ENCODE results near the gene TOMM5.

Gene TOMM5

GRCh38 chr9:37592108-37592951 lies at the start of gene TOMM5:
Gene TOMM5 (minus strand): TSS chr9:37592597. CDS start chr9:37592532, 65 bp downstream.
- peak in 55 of 56 donors; percentile 67 to 96 (median 90) for DNase-seq

GRCh38 chr9:37641331-37641730 lies 48.9 kb upstream of the TOMM5 start:
- no peak for DNase-seq

DNA sequence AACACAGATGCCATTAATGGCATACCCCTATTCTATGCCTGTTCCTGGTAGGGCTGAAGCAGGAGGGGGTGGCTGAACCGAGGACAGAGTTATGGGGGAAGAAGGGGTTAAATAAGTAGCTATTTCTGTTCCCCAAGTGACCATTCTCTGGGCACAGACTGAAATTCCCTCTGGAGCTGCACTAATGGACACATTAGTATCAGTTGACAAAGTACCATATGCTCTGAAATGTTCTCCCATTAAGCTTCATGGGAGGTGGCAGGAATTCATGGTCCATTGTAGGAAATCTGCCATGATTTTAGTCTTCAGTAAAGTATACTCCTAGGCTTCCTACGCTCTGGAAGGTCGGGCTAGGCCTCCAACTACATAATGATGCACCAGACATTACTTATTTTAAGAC lies 47.8 kb upstream of the TOMM5 start:
- DNase-seq: no peak

GRCh38 chr9:37639841-37640240 lies 47.4 kb upstream of the TOMM5 start:
- no peak for DNase-seq

GRCh38 chr9:37639109-37639762 lies 46.8 kb upstream of the TOMM5 start:
- DNase-seq: no peak

- DNase-seq: no peak
Observed at GRCh38 chr9:37636511-37637448, 44.4 kb upstream of the TOMM5 start.

- no peak for DNase-seq
Observed at GRCh38 chr9:37635808-37636207, 43.4 kb upstream of the TOMM5 start.

DNA sequence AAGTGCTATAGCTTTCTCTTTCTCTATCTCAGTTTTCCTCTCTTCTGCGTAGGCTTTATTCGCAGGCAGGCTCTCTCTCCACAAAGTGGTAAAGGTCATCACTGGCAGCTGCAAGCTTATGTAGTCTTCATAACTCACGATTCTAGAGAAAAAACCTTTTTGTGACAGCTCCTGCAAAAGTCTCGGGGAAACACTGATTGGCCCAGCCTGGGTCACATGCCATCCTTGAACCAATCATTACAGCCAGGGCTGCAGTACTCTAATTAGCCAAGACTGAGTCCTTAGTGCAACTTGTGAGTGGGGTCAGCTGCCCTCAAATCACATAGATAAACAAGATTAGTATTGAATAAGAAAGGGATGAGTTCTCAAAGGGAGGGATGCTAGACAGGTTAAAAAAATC lies 40.1 kb upstream of the TOMM5 start:
- DNase-seq: no peak

- no peak for DNase-seq
Observed at GRCh38 chr9:37626708-37627292, 34.4 kb upstream of the TOMM5 start.

DNA sequence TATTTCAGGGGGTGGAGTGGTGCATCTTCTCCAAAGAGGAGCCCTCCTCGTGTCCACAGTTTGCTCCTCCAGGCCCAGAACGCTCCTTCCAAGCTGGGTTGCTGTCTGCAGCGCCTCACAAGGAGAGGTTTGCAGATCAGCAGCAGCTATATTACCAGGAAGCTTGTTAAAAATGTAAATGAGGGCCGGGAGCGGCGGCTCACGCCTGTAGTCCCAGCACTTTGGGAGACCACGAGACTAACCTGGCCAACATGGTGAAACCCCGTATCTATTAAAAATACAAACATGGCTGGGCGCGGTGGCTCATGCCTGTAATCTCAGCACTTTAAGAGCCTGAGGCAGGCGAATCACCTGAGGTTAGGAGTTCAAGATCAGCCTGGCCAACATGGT lies 33.4 kb upstream of the TOMM5 start:
- no peak for DNase-seq

GRCh38 chr9:37625036-37625757 lies 32.8 kb upstream of the TOMM5 start:
- DNase-seq: no peak

DNA sequence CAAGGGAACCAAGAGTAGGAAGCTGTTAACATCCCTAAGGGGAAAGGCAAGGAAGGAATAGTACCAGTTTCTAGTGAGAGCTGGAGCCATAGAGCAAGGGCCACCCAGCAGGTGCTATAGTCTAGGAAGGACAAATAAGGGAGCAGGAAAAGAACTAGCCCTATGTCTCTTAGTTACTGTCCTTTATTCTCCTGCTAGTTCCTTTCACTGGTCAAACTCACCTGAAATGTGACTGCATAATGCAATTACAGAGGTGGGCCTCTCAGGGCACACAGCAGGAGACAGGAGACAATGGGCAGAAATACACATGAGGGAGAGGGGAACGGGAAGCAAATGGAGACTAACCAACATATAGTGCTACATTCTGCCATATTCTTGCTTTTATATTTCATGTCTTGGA lies 31.7 kb upstream of the TOMM5 start:
- no peak for DNase-seq

GRCh38 chr9:37623267-37623666 lies 30.9 kb upstream of the TOMM5 start:
- no peak for DNase-seq

- no peak for DNase-seq
Observed at GRCh38 chr9:37622462-37622861, 30.1 kb upstream of the TOMM5 start.

GRCh38 chr9:37621273-37622121 lies 29.1 kb upstream of the TOMM5 start:
- no peak for DNase-seq

- no peak for DNase-seq
Observed at GRCh38 chr9:37620396-37620795, 28.0 kb upstream of the TOMM5 start.

- no peak for DNase-seq
Observed at GRCh38 chr9:37619806-37620205, 27.4 kb upstream of the TOMM5 start.

GRCh38 chr9:37618817-37619216 lies 26.4 kb upstream of the TOMM5 start:
- DNase-seq: no peak

- DNase-seq: no peak
Observed at GRCh38 chr9:37617832-37618231, 25.4 kb upstream of the TOMM5 start.

GRCh38 chr9:37617161-37617560 lies 24.8 kb upstream of the TOMM5 start:
- no peak for DNase-seq

Data from nucleus accumbens (tissue), 56 donors.